Nephron progenitor cell (in vitro differentiated cells): ENCODE results near the gene VAMP1.

Experiments used
- DNase-seq: peaks from one replicate; pipeline ENCODE4 v3.0.0; 2021
- H3K27ac Mint-ChIP-seq: 2 replicates; pipeline ENCODE4 v1.8.0; 2021; ENCODE audit warnings: mild to moderate bottlenecking, moderate library complexity, mixed read lengths
- H3K27me3 Mint-ChIP-seq: 2 replicates; pipeline ENCODE4 v1.8.0; 2021; ENCODE audit warnings: mild to moderate bottlenecking, low read depth, mixed read lengths; ENCODE audit not compliant: poor library complexity
- H3K36me3 Mint-ChIP-seq: 2 replicates; pipeline ENCODE4 v1.8.0; 2021; ENCODE audit warnings: low read depth, mixed read lengths
- H3K4me1 Mint-ChIP-seq: 2 replicates; pipeline ENCODE4 v1.8.0; 2021; ENCODE audit warnings: mixed read lengths
- H3K4me3 Mint-ChIP-seq: 2 replicates; pipeline ENCODE4 v1.8.0; 2021; ENCODE audit warnings: mild to moderate bottlenecking, moderate library complexity, mixed read lengths
- H3K9me3 Mint-ChIP-seq: 2 replicates; pipeline ENCODE4 v1.8.0; 2021; ENCODE audit warnings: mild to moderate bottlenecking, moderate library complexity, mixed read lengths
- TF ChIP-seq, protein P1 (sequence below): fragments of 200-600 bp; sonication (generic); IDR thresholded peaks from 2 replicates; pipeline ENCODE4 v1.5.0; 2021; ENCODE audit warnings: antibody characterized with exemption

The VAMP1 gene

DNA sequence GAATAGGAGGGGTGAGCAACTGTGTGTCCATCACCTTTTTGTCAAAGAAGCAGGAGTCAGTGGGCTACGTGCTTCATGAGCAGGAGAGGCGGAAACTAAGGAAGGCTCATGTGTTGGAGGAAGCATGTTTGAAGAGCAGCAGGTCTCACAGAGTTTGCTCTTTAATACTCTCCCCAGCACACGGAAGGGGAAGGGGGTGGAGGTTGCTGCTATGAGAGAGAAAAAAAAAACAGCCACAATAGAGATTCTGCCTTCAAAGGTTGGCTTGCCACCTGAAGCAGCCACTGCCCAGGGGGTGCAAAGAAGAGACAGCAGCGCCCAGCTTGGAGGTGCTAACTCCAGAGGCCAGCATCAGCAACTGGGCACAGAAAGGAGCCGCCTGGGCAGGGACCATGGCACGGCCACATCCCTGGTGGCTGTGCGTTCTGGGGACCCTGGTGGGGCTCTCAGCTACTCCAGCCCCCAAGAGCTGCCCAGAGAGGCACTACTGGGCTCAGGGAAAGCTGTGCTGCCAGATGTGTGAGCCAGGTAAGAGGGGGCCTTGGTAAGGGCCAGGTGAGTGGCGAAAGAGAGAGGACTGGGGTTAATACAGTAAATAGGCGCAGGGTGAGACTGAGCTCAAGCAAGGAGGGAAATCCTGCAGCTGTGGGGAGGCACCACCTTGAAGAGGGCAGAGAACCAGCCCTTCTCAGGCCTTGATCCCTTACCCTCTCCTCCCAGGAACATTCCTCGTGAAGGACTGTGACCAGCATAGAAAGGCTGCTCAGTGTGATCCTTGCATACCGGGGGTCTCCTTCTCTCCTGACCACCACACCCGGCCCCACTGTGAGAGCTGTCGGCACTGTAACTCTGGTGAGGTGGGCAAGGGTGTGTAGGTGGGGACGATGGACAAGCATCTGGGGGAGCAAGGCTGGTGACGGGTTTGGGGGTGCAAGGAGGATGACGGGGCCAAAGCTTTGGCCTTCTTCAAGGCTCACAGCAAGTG lies 25.5 kb downstream of the VAMP1 start, which contains the start of gene CD27:
CD27 (plus strand) TSS at position 252 of the 985 bp plus-strand sequence; CDS start at position 393, 141 bp downstream.
- Mint-ChIP-seq H3K4me1 (peaks cover 44% of the 10 kb centered on the region), H3K9me3 (no peaks in the 10 kb centered on the region), H3K27ac (no peak within 1 kb of the TSS), H3K36me3 (peaks cover 8% of the 10 kb centered on the region), H3K27me3 (no peaks in the 10 kb centered on the region), H3K4me3 (no peak within 1 kb of the TSS)
- no peak for DNase-seq
- TF ChIP-seq, protein P1, sequence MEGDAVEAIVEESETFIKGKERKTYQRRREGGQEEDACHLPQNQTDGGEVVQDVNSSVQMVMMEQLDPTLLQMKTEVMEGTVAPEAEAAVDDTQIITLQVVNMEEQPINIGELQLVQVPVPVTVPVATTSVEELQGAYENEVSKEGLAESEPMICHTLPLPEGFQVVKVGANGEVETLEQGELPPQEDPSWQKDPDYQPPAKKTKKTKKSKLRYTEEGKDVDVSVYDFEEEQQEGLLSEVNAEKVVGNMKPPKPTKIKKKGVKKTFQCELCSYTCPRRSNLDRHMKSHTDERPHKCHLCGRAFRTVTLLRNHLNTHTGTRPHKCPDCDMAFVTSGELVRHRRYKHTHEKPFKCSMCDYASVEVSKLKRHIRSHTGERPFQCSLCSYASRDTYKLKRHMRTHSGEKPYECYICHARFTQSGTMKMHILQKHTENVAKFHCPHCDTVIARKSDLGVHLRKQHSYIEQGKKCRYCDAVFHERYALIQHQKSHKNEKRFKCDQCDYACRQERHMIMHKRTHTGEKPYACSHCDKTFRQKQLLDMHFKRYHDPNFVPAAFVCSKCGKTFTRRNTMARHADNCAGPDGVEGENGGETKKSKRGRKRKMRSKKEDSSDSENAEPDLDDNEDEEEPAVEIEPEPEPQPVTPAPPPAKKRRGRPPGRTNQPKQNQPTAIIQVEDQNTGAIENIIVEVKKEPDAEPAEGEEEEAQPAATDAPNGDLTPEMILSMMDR, result no peak

DNA sequence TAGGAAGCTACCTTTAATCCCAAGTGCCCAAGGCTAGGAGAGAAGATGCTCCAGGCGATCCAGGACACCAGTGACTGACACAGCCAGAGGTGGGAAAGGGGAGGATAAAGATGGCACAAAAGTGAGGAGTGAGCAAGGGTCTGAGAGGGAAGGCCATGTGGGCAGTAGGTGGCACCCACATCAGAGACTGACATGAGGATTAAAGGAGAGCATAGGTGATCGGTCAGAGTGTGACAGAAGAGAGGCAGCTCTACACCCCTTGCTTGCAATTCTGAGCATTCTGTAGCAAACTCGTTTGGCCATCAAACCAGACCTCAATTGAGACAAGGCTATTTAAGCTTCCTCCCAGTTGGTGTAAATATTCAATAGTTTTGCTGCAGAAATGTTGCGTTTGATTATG lies 26.4 kb downstream of the VAMP1 start:
- peaks cover 48% of the 10 kb centered on the region for H3K4me1 Mint-ChIP-seq
- H3K27me3 Mint-ChIP-seq, result no peaks in the 10 kb centered on the region
- no peaks in the 10 kb centered on the region for H3K9me3 Mint-ChIP-seq
- H3K36me3 Mint-ChIP-seq, result peaks cover 8% of the 10 kb centered on the region
- TF ChIP-seq, protein P1, result no peak
- no peak overlapping the region for H3K4me3 Mint-ChIP-seq
- no peak overlapping the region for H3K27ac Mint-ChIP-seq
- no peak for DNase-seq

DNA sequence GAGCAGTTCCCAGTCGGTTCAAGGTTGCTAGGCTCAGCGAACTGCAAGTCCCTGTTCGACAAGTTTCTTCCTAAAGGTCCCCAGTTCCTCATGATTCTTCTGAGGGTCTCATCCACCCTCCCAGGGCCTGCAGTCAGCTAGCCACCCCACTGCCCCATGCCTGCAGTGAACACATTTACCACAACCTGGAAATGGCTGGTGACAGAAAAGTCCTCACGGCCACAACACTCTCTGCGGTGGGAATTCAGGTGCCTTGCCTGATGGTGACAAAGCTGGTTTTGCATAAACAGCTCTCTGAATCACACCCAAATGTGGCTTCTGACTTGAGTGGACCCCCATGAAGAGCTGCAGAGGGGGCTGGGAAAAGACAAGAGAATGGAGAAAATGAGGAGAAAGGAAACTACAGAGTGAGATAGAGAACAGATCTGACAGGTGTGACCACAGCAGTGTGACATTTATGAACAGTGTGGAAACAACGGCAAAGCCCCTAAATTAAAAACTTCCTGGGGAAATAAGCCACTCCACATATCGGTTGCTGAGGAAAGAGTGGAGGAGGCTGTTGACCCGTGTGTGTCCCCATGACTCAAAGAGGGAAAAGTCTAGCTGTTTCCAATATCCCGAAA lies 27.0 kb downstream of the VAMP1 start:
- H3K9me3 Mint-ChIP-seq, result no peaks in the 10 kb centered on the region
- H3K36me3 Mint-ChIP-seq, result peaks cover 8% of the 10 kb centered on the region
- H3K4me3 Mint-ChIP-seq, result no peak overlapping the region
- H3K4me1 Mint-ChIP-seq, result peaks cover 50% of the 10 kb centered on the region
- H3K27ac Mint-ChIP-seq, result no peak overlapping the region
- no peaks in the 10 kb centered on the region for H3K27me3 Mint-ChIP-seq
- no peak for DNase-seq
- TF ChIP-seq, protein P1, result no peak

DNA sequence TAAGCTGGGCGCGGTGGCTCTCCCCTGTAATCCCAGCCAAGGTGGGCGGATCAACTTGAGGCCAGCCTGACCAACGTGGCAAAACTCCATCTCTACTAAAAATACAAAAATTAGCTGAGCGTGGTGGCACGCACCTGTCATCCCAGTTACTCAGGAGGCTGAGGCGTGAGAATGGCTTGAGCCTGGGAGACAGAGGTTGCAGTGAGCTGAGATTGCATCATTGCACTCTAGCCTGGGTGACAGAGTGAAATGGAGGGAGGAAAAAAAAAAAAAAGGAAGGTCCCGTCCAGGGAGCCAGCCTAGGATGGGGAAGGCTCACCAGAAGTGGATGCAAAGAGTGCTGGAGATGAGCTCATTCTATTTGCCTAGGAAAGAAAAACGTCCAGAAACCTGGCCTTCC lies 27.6 kb downstream of the VAMP1 start:
- no peak for DNase-seq
- Mint-ChIP-seq H3K36me3 (peaks cover 3% of the 10 kb centered on the region), H3K9me3 (no peaks in the 10 kb centered on the region), H3K4me3 (no peak overlapping the region), H3K27ac (no peak overlapping the region), H3K4me1 (peaks cover 45% of the 10 kb centered on the region), H3K27me3 (no peaks in the 10 kb centered on the region)
- TF ChIP-seq, protein P1, result no peak

DNA sequence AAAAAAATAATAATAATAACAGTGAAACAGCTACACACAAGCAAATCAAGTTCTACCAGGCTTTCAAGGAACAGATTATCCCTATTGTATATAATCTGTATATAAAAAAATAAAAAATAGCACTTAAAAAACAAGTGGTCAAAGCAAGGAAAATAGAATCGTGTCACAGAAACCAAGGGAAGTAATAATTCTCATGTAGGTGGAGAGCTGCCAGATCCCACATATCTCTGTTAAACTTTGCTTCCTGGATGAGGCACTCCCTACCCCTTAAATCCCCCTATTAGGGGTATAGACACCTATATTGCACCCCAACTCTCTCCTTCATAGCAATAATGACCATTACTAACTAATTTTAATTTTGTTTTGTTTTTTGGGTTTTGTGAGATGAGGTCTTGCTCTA lies 30.1 kb downstream of the VAMP1 start:
- no peaks in the 10 kb centered on the region for H3K36me3 Mint-ChIP-seq
- H3K4me3 Mint-ChIP-seq, result no peak overlapping the region
- H3K4me1 Mint-ChIP-seq, result peaks cover 22% of the 10 kb centered on the region
- DNase-seq, result no peak
- TF ChIP-seq, protein P1, result no peak
- H3K9me3 Mint-ChIP-seq, result no peaks in the 10 kb centered on the region
- no peaks in the 10 kb centered on the region for H3K27me3 Mint-ChIP-seq
- no peak overlapping the region for H3K27ac Mint-ChIP-seq
